HS-5 (cell line): ENCODE results near the gene NNAT.
A peak's percentile ranks its signal among the peaks of the same experiment; 100 is the strongest.
"Not testable (repeated sequence)": the region's sequence is repeated elsewhere in the genome, so short reads cannot be mapped to it uniquely, and the experiment has no call there.

Experiments
- DNase-seq: peaks from one replicate; pipeline ENCODE4 v3.0.0-alpha.2; 2012; ENCODE audit warnings: low read depth

Gene NNAT

GRCh38 chr20:37524859-37525708 lies 4.0 kb downstream of the NNAT start:
- DNase-seq: no peak

GRCh38 chr20:37525810-37526209 lies 4.8 kb downstream of the NNAT start:
- no peak for DNase-seq

GRCh38 chr20:37526238-37526838 lies 5.3 kb downstream of the NNAT start:
- no peak for DNase-seq

- no peak for DNase-seq
Observed at GRCh38 chr20:37526839-37527637, 6.0 kb downstream of the NNAT start.

- peak; percentile 89 for DNase-seq
Observed at GRCh38 chr20:37527638-37528445, 6.8 kb downstream of the NNAT start, which contains the start of gene BLCAP. BLCAP (minus strand) TSS chr20:37527876; CDS start chr20:37519174, 8,702 bp downstream.

GRCh38 chr20:37528446-37529213 lies 7.6 kb downstream of the NNAT start:
- DNase-seq: no peak

GRCh38 chr20:37529214-37529967 lies 8.3 kb downstream of the NNAT start:
- DNase-seq: no peak

- no peak for DNase-seq
Observed at GRCh38 chr20:37529968-37530600, 9.0 kb downstream of the NNAT start.

GRCh38 chr20:37530696-37531095 lies 9.6 kb downstream of the NNAT start:
- DNase-seq: no peak

- DNase-seq: no peak
Observed at GRCh38 chr20:37531856-37532255, 10.8 kb downstream of the NNAT start.

GRCh38 chr20:37533154-37533715 lies 12.2 kb downstream of the NNAT start:
- no peak for DNase-seq

GRCh38 chr20:37534401-37535157 lies 13.5 kb downstream of the NNAT start:
- peak; percentile 83 for DNase-seq

GRCh38 chr20:37535443-37536132 lies 14.5 kb downstream of the NNAT start:
- DNase-seq: no peak

- no peak for DNase-seq
Observed at GRCh38 chr20:37537505-37537904, 16.5 kb downstream of the NNAT start.

- DNase-seq: no peak
Observed at GRCh38 chr20:37538003-37538402, 17.0 kb downstream of the NNAT start.

- no peak for DNase-seq
Observed at GRCh38 chr20:37539424-37539823, 18.4 kb downstream of the NNAT start.

- no peak for DNase-seq
Observed at GRCh38 chr20:37540001-37540400, 19.0 kb downstream of the NNAT start.

GRCh38 chr20:37540838-37541237 lies 19.8 kb downstream of the NNAT start:
- not testable (repeated sequence) for DNase-seq
